Liver (tissue), 9 donors: ENCODE results near the gene HDAC8. TPM values are rescaled to one million over a fixed set of nuclear protein-coding genes. Genes with fewer than 3 reads are reported as not detected.
"Not testable (repeated sequence)": the region's sequence is repeated elsewhere in the genome, so short reads cannot be mapped to it uniquely, and the experiment has no call there.

Experiments used
- DNase-seq: peaks from one replicate; pipeline ENCODE4 v3.0.0-alpha.2; 2017; ENCODE audit warnings: low spot score
- H3K27ac ChIP-seq, 2 donors: one replicate each; pipeline ENCODE4 v1.7.0; 2013; ENCODE audit warnings: inconsistent platforms in 2 of 2, low read length in 2 of 2, control low read depth in 1 of 2, low read depth in 1 of 2, mild to moderate bottlenecking in 1 of 2
- H3K27me3 ChIP-seq, 4 donors: one replicate each; pipeline versions ENCODE4 v1.6.1 to v1.7.0; 2013; ENCODE audit warnings: low read length in 3 of 4, inconsistent platforms in 1 of 4, mild to moderate bottlenecking in 1 of 4, moderate library complexity in 1 of 4; ENCODE audit not compliant: control insufficient read depth in 4 of 4, insufficient read depth in 4 of 4
- H3K36me3 ChIP-seq, 4 donors: one replicate each; pipeline versions ENCODE4 v1.6.1 to v1.7.0; 2013; ENCODE audit warnings: low read length in 3 of 4, mild to moderate bottlenecking in 3 of 4, low read depth in 1 of 4, moderate library complexity in 1 of 4; ENCODE audit not compliant: control insufficient read depth in 4 of 4, insufficient read depth in 3 of 4
- H3K4me1 ChIP-seq, 4 donors: one replicate each; pipeline versions ENCODE4 v1.6.1 to v1.7.0; 2013; ENCODE audit warnings: low read length in 3 of 4, mild to moderate bottlenecking in 3 of 4, moderate library complexity in 1 of 4; ENCODE audit not compliant: control insufficient read depth in 4 of 4, insufficient read depth in 4 of 4
- H3K4me3 ChIP-seq, 3 donors: one replicate each; pipeline versions ENCODE4 v1.6.1 to v1.7.0; 2013; ENCODE audit warnings: low read length in 3 of 3, control low read depth in 1 of 3, low read depth in 1 of 3, mild to moderate bottlenecking in 1 of 3
- H3K9ac ChIP-seq, 2 donors: one replicate each; pipeline ENCODE4 v1.7.0; 2013; ENCODE audit warnings: low read length in 2 of 2, mild to moderate bottlenecking in 2 of 2, moderate library complexity in 2 of 2, control low read depth in 1 of 2, low read depth in 1 of 2
- H3K9me3 ChIP-seq, 4 donors: one replicate each; pipeline versions ENCODE4 v1.6.1 to v1.7.0; 2013; ENCODE audit warnings: low read length in 3 of 4; ENCODE audit not compliant: control insufficient read depth in 4 of 4
- CTCF ChIP-seq: fragments of 150-350 bp; IDR thresholded peaks from 2 replicates; pipeline ENCODE4 v1.5.1; 2017; ENCODE audit warnings: improper control_type of control experiment, low read depth, low read length; ENCODE audit not compliant: missing input control
- EGR1 ChIP-seq, 2 donors: IDR thresholded peaks; 2 replicates each; pipeline ENCODE4 v1.6.1; 2016 to 2018; ENCODE audit warnings: antibody characterized with exemption in 2 of 2, low read depth in 2 of 2
- FOXA1 ChIP-seq: IDR thresholded peaks from 2 replicates; pipeline ENCODE4 v1.6.1; 2016; ENCODE audit warnings: antibody characterized with exemption
- FOXA2 ChIP-seq: IDR thresholded peaks from 2 replicates; pipeline ENCODE4 v1.6.1; 2016; ENCODE audit warnings: antibody characterized with exemption
- GABPA ChIP-seq, 2 donors: IDR thresholded peaks in 1 of 2; conservative IDR thresholded peaks in 1 of 2; 2 replicates each; pipeline ENCODE4 v1.6.1; 2016; ENCODE audit warnings: antibody characterized with exemption in 2 of 2, mild to moderate bottlenecking in 1 of 2, moderate library complexity in 1 of 2
- HNF4A ChIP-seq, 2 donors: conservative IDR thresholded peaks; 2 replicates each; pipeline ENCODE4 v1.6.1; 2016; ENCODE audit warnings: antibody characterized with exemption in 2 of 2, mild to moderate bottlenecking in 2 of 2
- HNF4G ChIP-seq: IDR thresholded peaks from 2 replicates; pipeline ENCODE4 v1.6.1; 2016; ENCODE audit warnings: antibody characterized with exemption
- NR2F2 ChIP-seq: IDR thresholded peaks from 2 replicates; pipeline ENCODE4 v1.6.1; 2016; ENCODE audit warnings: antibody characterized with exemption
- RAD21 ChIP-seq, 2 donors: IDR thresholded peaks; 2 replicates each; pipeline ENCODE4 v1.6.1; 2016; ENCODE audit warnings: antibody characterized with exemption in 2 of 2, mild to moderate bottlenecking in 2 of 2
- REST ChIP-seq: IDR thresholded peaks from 2 replicates; pipeline ENCODE4 v1.6.1; 2016; ENCODE audit warnings: antibody characterized with exemption, mild to moderate bottlenecking
- TAF1 ChIP-seq: conservative IDR thresholded peaks from 2 replicates; pipeline ENCODE4 v1.6.1; 2016; ENCODE audit warnings: antibody characterized with exemption, mild to moderate bottlenecking
- YY1 ChIP-seq: IDR thresholded peaks from 2 replicates; pipeline ENCODE4 v1.6.1; 2016; ENCODE audit warnings: antibody characterized with exemption, mild to moderate bottlenecking
- ZBTB33 ChIP-seq: IDR thresholded peaks from 2 replicates; pipeline ENCODE4 v1.6.1; 2016; ENCODE audit warnings: antibody characterized with exemption
- WGBS: extraction: QIAGEN DNeasy Blood & Tissue Kit; methylation state at CpG from one replicate; pipeline ENCODE4 v1.1.7; 2013; 5-methylcytosine and 5-hydroxymethylcytosine counted together
- polyA plus RNA-seq, 2 donors: library from polyadenylated mRNA; stranded (reverse) in 1 of 2; unstranded in 1 of 2; fragments of 200-250 nt in 1 of 2; fragments of >200 nt in 1 of 2; fragmentation: Nextera tagmentation in 1 of 2; extraction: Ambion mirVana in 1 of 2; gene quantifications; one replicate each; pipeline versions ENCODE4 v1.2.1 to v1.2.3, GENCODE V29; 2013 to 2015
- total RNA-seq, 2 donors: library from RNA; depleted of rRNA; stranded (reverse); fragments of >200 nt; gene quantifications; one replicate each; pipeline ENCODE4 v1.2.3, GENCODE V29; 2014
- donor health status: healthy.
- donor health status: healthy.
- donor health status: healthy.
- donor health status: healthy.
- donor health status: healthy.

HDAC8 gene
- total and polyA plus RNA-seq, 4 donors = 11.1 to 30.4 (median 14.0) TPM

DNA sequence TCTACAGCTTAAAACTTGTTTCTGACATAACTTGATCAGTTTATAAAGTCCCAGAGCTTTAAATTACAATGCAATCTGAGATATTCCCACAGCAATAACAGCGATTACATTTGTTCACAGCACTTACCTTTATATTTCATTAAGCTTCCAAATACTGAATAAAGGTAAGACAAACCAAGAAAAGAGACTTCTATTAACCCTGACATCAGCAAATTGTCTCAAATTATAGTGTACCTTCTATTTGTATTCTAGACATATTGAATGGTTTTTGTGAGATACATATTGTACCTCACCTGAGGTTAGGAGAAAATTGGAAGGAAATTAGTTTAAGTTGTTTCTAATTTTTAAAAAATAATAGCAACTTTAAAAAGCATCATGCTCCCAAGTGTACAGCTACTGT lies 111.9 kb downstream of the HDAC8 start (continued):
- TF ChIP-seq GABPA (IDR thresholded peaks at IDR 0.05 in 1 of 2, conservative IDR thresholded peaks at IDR 0.05 in 1 of 2) = no peak
- TF ChIP-seq NR2F2 = no peak
- TF ChIP-seq HNF4A (conservative IDR thresholded peaks at IDR 0.05) = no peak

DNA sequence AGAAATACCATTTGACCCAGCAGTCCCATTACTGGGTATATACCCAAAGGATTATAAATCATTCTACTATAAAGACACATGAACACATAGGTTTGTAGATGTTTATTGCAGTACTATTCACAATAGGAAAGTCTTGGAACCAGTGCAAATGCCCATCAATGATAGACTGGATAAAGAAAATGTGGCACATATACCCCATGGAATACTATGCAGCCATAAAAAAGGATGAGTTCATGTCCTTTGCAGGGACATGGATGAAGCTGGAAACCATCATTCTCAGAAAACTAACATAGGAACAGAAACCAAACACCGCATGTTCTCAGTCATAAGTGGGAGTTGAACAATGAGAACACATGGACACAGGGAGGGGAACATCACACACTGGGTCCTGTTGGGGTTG lies 123.6 kb downstream of the HDAC8 start:
- H3K27ac ChIP-seq, H3K4me3 ChIP-seq, DNase-seq, H3K9me3 ChIP-seq, H3K9ac ChIP-seq, H3K27me3 ChIP-seq, H3K36me3 ChIP-seq, H3K4me1 ChIP-seq: not testable (repeated sequence)
- 97% methylated on average over 1 of the region's 1 CpG for WGBS

DNA sequence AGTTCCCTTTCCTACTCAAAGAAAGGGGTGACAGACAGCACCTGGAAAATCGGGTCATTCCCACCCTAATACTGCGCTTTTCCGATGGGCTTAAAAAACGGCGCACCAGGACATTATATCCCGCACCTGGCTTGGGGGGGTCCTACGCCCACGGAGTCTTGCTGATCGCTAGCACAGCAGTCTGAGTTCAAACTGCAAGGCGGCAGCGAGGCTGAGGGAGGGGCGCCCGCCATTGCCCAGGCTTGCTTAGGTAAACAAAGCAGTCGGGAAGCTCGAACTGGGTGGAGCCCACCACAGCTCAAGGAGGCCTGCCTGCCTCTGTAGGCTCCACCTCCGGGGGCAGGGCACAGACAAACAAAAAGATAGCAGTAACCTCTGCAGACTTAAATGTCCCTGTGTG lies 131.9 kb downstream of the HDAC8 start:
- WGBS = 94% methylated on average over 16 of the region's 16 CpGs
- H3K9me3 ChIP-seq, H3K9ac ChIP-seq, H3K27me3 ChIP-seq, DNase-seq, H3K36me3 ChIP-seq, H3K4me1 ChIP-seq, H3K4me3 ChIP-seq, H3K27ac ChIP-seq: not testable (repeated sequence)

DNA sequence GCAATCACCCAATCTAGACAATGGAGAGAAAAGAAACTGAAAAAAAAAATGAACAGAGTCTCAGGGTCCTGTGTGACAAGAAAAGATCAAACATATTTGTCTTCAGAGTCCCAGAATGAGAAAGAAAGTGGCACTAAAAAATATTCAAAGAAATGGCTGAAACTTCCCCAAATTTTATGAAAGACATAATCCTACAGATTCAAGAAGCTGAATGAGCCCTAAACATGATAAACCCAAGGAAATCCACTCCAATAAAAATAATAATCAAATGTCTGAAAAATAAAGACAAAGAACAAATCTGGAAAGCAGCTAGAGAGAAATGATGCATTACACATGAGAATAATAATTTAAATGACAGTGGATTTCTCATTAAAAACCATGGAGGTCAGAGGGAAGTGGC lies 136.6 kb downstream of the HDAC8 start:
- Histone ChIP-seq H3K9me3 (no peaks in the 10 kb centered on the region), H3K9ac (no peak overlapping the region), H3K36me3 (peaks cover 0 to 2% (median 0%) of the 10 kb centered on the region in 4 donors), H3K4me1 (no peaks in the 10 kb centered on the region), H3K4me3 (no peak overlapping the region), H3K27ac (no peak overlapping the region), H3K27me3 (no peaks in the 10 kb centered on the region)
- TF ChIP-seq RAD21 (IDR thresholded peaks at IDR 0.05) (no peak), FOXA1 (no peak)
- DNase-seq = no peak

GRCh38 chrX:72430405-72430968 lies 142.2 kb downstream of the HDAC8 start:
- H3K4me3 ChIP-seq = no peak overlapping the region
- no peak overlapping the region for H3K27ac ChIP-seq
- 90% methylated on average over 4 of the region's 4 CpGs for WGBS
- H3K4me1 ChIP-seq = no peaks in the 10 kb centered on the region
- peaks cover 0 to 3% (median 0%) of the 10 kb centered on the region in 4 donors for H3K27me3 ChIP-seq
- H3K9me3 ChIP-seq = no peaks in the 10 kb centered on the region
- H3K9ac ChIP-seq = no peak overlapping the region
- no peak for DNase-seq
- TF ChIP-seq EGR1 (IDR thresholded peaks at IDR 0.05; ENCODE audit: low read depth in 2 of 2) (no peak), RAD21 (IDR thresholded peaks at IDR 0.05) (no peak), TAF1 (no peak), REST (no peak), FOXA2 (no peak), YY1 (no peak), ZBTB33 (no peak), GABPA (IDR thresholded peaks at IDR 0.05 in 1 of 2, conservative IDR thresholded peaks at IDR 0.05 in 1 of 2) (no peak), FOXA1 (no peak), HNF4G (no peak), CTCF (no peak)
- H3K36me3 ChIP-seq = no peaks in the 10 kb centered on the region
